ENCODE results near the gene ARPC5L. TPM values are rescaled to one million over a fixed set of nuclear protein-coding genes. Genes with fewer than 3 reads are reported as not detected.
A peak's percentile ranks its signal among the peaks of the same experiment; 100 is the strongest.
"Not testable (repeated sequence)": the region's sequence is repeated elsewhere in the genome, so short reads cannot be mapped to it uniquely, and the experiment has no call there.

The ARPC5L gene
- total RNA-seq, 1 donor from 2014 or later: 30.3 TPM

GRCh38 chr9:124830593-124830992 lies 31.3 kb upstream of the ARPC5L start:
- no peak for FAIRE-seq
- no peak for DNase-seq (ENCODE audit: low read depth)
- no peak for TF ChIP-seq CTCF (IDR thresholded peaks at IDR 0.05; ENCODE audit: insufficient read depth, low read length, severe bottlenecking)
- no peaks in the 10 kb centered on the region for H3K36me3 ChIP-seq (ENCODE audit: control insufficient read depth, insufficient read depth, low read length)
- no peaks in the 10 kb centered on the region for H3K27me3 ChIP-seq (ENCODE audit: control insufficient read depth, insufficient read depth, low read length)
- H3K4me3 ChIP-seq (ENCODE audit: low read depth, low read length): no peak overlapping the region

DNA sequence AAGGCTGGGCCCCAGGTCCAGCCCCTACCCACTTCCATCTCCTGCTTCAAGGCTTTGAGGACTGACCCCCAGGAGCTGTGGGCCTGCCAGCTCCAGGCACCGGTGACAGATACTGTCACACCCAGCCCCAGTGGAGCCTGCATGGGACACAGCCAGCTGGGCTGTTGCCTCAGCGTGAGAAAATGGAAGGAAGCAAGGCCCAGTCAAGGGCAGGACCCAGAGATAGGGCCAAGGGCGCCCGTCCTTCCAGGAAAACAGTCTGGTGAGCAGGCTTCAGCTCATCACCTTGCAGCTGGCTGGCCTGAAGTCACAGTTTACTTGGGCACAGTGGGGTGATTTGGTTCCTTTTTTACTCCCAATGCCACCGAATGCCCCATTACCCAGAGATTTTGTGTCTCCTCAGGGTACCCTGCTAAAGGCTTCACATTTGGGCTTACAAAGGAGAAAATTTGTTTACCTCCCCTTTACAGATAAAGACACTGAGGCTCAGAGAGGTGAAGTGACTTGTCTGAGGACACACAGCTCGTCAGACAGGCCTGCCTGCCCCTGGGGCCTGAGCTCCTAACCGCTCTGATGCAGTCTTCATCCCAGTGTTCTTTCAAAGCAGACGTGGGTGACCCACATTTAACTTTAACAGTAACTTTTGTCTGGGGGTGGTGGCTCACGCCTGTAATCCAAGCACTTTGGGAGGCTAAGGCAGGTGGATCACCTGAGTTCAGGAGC lies 30.1 kb upstream of the ARPC5L start:
- Histone ChIP-seq H3K27me3 (ENCODE audit: control insufficient read depth, insufficient read depth, low read length) (no peaks in the 10 kb centered on the region), H3K4me3 (ENCODE audit: low read depth, low read length) (no peak overlapping the region), H3K36me3 (ENCODE audit: control insufficient read depth, insufficient read depth, low read length) (no peaks in the 10 kb centered on the region)
- DNase-seq (ENCODE audit: low read depth): no peak
- no peak for TF ChIP-seq CTCF (IDR thresholded peaks at IDR 0.05; ENCODE audit: insufficient read depth, low read length, severe bottlenecking)
- FAIRE-seq: no peak

- no peak for TF ChIP-seq CTCF (IDR thresholded peaks at IDR 0.05; ENCODE audit: insufficient read depth, low read length, severe bottlenecking)
- peak; percentile 96 for DNase-seq (ENCODE audit: low read depth)
- H3K27me3 ChIP-seq (ENCODE audit: control insufficient read depth, insufficient read depth, low read length): no peaks in the 10 kb centered on the region
- H3K4me3 ChIP-seq (ENCODE audit: low read depth, low read length): no peak overlapping the region
- no peak for FAIRE-seq
- no peaks in the 10 kb centered on the region for H3K36me3 ChIP-seq (ENCODE audit: control insufficient read depth, insufficient read depth, low read length)
Measured at GRCh38 chr9:124834591-124834990, 27.3 kb upstream of the ARPC5L start.

GRCh38 chr9:124835026-124835557 lies 26.8 kb upstream of the ARPC5L start:
- no peak for TF ChIP-seq CTCF (IDR thresholded peaks at IDR 0.05; ENCODE audit: insufficient read depth, low read length, severe bottlenecking)
- Histone ChIP-seq H3K27me3 (ENCODE audit: control insufficient read depth, insufficient read depth, low read length) (no peaks in the 10 kb centered on the region), H3K4me3 (ENCODE audit: low read depth, low read length) (no peak overlapping the region), H3K36me3 (ENCODE audit: control insufficient read depth, insufficient read depth, low read length) (no peaks in the 10 kb centered on the region)
- DNase-seq (ENCODE audit: low read depth): peak; percentile 53
- no peak for FAIRE-seq

- not testable (repeated sequence) for H3K36me3 ChIP-seq (ENCODE audit: control insufficient read depth, insufficient read depth, low read length); DNase-seq (ENCODE audit: low read depth); FAIRE-seq; H3K4me3 ChIP-seq (ENCODE audit: low read depth, low read length); H3K27me3 ChIP-seq (ENCODE audit: control insufficient read depth, insufficient read depth, low read length)
Measured at GRCh38 chr9:124838132-124838531, 23.8 kb upstream of the ARPC5L start.

- FAIRE-seq; H3K36me3 ChIP-seq (ENCODE audit: control insufficient read depth, insufficient read depth, low read length); DNase-seq (ENCODE audit: low read depth); H3K27me3 ChIP-seq (ENCODE audit: control insufficient read depth, insufficient read depth, low read length); H3K4me3 ChIP-seq (ENCODE audit: low read depth, low read length): not testable (repeated sequence)
Measured at GRCh38 chr9:124838567-124839275, 23.2 kb upstream of the ARPC5L start.

All from bronchial epithelial cell (primary cell).